GM23248 (cell line): ENCODE data around the gene HERC3. TPM values are rescaled to one million over a fixed set of nuclear protein-coding genes. Genes with fewer than 3 reads are reported as not detected.

ENCODE experiments used
- DNase-seq: peaks from one replicate; pipeline ENCODE4 v3.0.0-alpha.2; 2015
- H2AFZ ChIP-seq: fragments of 200-600 bp; sonication (generic); 2 replicates; pipeline ENCODE4 v1.6.1; 2016; ENCODE audit warnings: antibody characterized with exemption
- H3F3A ChIP-seq: fragments of 200-600 bp; sonication (generic); 2 replicates; pipeline ENCODE4 v1.6.1; 2016; ENCODE audit warnings: mild to moderate bottlenecking, antibody characterized with exemption, mixed run types; ENCODE audit not compliant: insufficient read depth
- H3K27ac ChIP-seq: fragments of 200-600 bp; sonication (generic); 2 replicates; pipeline ENCODE4 v1.5.1; 2016; ENCODE audit warnings: mild to moderate bottlenecking
- H3K27me3 ChIP-seq: fragments of 200-600 bp; sonication (generic); replicated peaks from 2 replicates; pipeline ENCODE4 v1.6.1; 2016; ENCODE audit warnings: mild to moderate bottlenecking; ENCODE audit not compliant: insufficient read depth
- H3K36me3 ChIP-seq: fragments of 200-600 bp; sonication (generic); 2 replicates; pipeline ENCODE4 v1.6.1; 2016; ENCODE audit warnings: low read depth, mild to moderate bottlenecking
- H3K4me1 ChIP-seq: fragments of 200-600 bp; sonication (generic); 2 replicates; pipeline ENCODE4 v1.6.1; 2016; ENCODE audit warnings: mild to moderate bottlenecking; ENCODE audit not compliant: insufficient read depth
- H3K4me2 ChIP-seq: fragments of 200-600 bp; sonication (generic); one replicate; pipeline ENCODE4 v1.6.1; 2016; ENCODE audit warnings: mild to moderate bottlenecking; ENCODE audit not compliant: unreplicated experiment
- H3K4me3 ChIP-seq: fragments of 200-600 bp; sonication (generic); 2 replicates; pipeline ENCODE4 v1.5.1; 2016; ENCODE audit warnings: mild to moderate bottlenecking
- H3K79me2 ChIP-seq: fragments of 200-600 bp; sonication (generic); 2 replicates; pipeline ENCODE4 v1.6.1; 2016; ENCODE audit warnings: mild to moderate bottlenecking; ENCODE audit not compliant: insufficient read depth
- H3K9ac ChIP-seq: fragments of 200-600 bp; sonication (generic); 2 replicates; pipeline ENCODE4 v1.6.1; 2016; ENCODE audit warnings: mild to moderate bottlenecking
- H3K9me2 ChIP-seq: fragments of 200-600 bp; sonication (generic); 2 replicates; pipeline ENCODE4 v1.6.1; 2016; ENCODE audit warnings: mixed run types, mild to moderate bottlenecking, moderate library complexity; ENCODE audit not compliant: insufficient read depth
- H3K9me3 ChIP-seq: fragments of 200-600 bp; sonication (generic); one replicate; pipeline ENCODE4 v1.6.1; 2017; ENCODE audit warnings: low read depth
- H4K20me1 ChIP-seq: fragments of 200-600 bp; sonication (generic); 2 replicates; pipeline ENCODE4 v1.6.0; 2016; ENCODE audit not compliant: insufficient read depth
- EZH2 ChIP-seq: fragments of 200-600 bp; sonication (generic); IDR thresholded peaks from 2 replicates; pipeline ENCODE4 v1.6.1; 2018; ENCODE audit warnings: antibody characterized with exemption, mild to moderate bottlenecking; ENCODE audit not compliant: insufficient read depth, poor library complexity, severe bottlenecking
- EZH2phosphoT487 ChIP-seq: fragments of 200-600 bp; sonication (generic); IDR thresholded peaks from 2 replicates; pipeline ENCODE4 v1.6.1; 2018; ENCODE audit warnings: antibody characterized with exemption, moderate library complexity, mild to moderate bottlenecking, low read depth; ENCODE audit not compliant: insufficient read depth
- WGBS, 2 experiments: methylation state at CpG; one replicate each; pipeline ENCODE4 v1.1.6; 2015 to 2017; ENCODE audit warnings: low lambda C conversion rate in 2 of 2, low coverage in 1 of 2; ENCODE audit errors: missing lambda C conversion rate in 2 of 2; 5-methylcytosine and 5-hydroxymethylcytosine counted together
- in situ Hi-C: fragments of 300-500 bp; cut with MboI; formaldehyde crosslinking; loops from 2 replicates; pipeline ENCODE4 v1.15.0; 2020
- polyA plus RNA-seq: library from polyadenylated mRNA; unstranded; fragments of >200 nt; fragmentation: Nextera tagmentation; extraction: Ambion mirVana; gene quantifications from 2 replicates; pipeline ENCODE4 v1.2.1, GENCODE V29; 2016
- total RNA-seq: library from RNA; depleted of rRNA; stranded (reverse); fragments of >200 nt; shearing (Covaris generic); gene quantifications from 2 replicates; pipeline ENCODE4 v1.2.3, GENCODE V29; 2014

HERC3 gene
- total and polyA plus RNA-seq, 2 experiments from 2014 or later = 25.8 to 27.6 TPM

DNA sequence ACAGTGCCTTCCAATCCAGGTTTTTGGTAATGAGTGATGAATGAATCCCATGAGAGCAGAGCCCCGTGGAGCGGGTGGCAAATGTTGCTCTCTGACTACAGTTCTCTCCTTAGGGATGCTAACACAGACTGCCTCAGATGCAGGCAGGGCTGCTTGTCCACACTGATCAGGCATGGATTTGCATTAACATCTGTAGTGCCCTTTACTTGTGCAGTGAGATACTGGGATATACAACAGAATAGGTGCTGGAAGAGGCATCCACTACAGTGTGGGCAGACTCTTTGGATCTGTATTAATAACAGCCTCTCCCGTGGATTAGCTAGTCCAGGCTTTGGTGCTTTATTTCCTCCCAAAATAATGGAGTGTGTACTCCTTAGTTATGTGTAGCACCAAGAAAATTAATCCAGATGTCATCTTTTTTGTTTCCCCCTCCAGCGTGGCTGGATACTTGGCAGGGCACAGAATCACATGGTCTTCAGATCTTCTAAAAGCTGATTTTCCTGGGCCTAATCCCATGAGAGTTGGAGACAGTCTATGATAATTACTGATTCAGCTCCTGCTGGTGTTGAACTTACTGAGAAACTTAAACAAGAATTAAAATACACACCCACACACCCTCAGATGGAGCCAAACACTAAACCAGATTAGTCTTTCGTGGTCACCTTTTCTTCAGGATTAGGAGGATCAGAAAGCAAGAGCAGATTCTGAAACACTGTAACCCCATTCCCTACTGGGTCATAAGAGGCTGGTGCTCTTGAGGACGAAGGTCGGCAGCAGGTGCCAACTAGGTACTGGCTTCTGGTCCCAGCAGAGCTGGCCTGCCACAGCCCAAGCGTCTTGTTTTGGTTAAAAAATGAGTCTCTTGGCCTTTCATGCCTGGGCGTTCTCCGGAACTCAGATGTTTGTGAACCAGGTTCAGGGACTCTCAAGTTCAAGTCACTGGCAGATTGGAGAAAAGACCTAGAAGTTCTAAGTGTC is 128.5 kb downstream of the HERC3 start:
- Histone ChIP-seq H3K9me3 (no peaks in the 10 kb centered on the region), H2AFZ (no peak overlapping the region), H3K4me3 (no peak overlapping the region), H3K4me2 (no peak overlapping the region), H3K9me2 (no peaks in the 10 kb centered on the region), H3K27me3 (no peaks in the 10 kb centered on the region), H3K79me2 (no peaks in the 10 kb centered on the region), H3K9ac (no peak overlapping the region), H3K36me3 (peaks cover 17% of the 10 kb centered on the region), H4K20me1 (no peaks in the 10 kb centered on the region), H3K4me1 (peaks cover 9% of the 10 kb centered on the region; the same call in 1 of the 2 replicates), H3F3A (no peaks in the 10 kb centered on the region), H3K27ac (no peak overlapping the region)
- 35 to 40% methylated on average over 10 of the region's 10 CpGs for WGBS, 2 experiments
- TF ChIP-seq EZH2phosphoT487 = no peak
- TF ChIP-seq EZH2 = no peak
- in situ Hi-C loops = no loop called here
- peak; percentile 44 for DNase-seq

- H3K79me2 ChIP-seq = no peaks in the 10 kb centered on the region
- no peak for TF ChIP-seq EZH2
- no peak for TF ChIP-seq EZH2phosphoT487
Observed at GRCh38 chr4:88722276-88722780, 130.0 kb downstream of the HERC3 start.

GRCh38 chr4:88722828-88723227 is 130.5 kb downstream of the HERC3 start:
- H3K9me2 ChIP-seq = no peaks in the 10 kb centered on the region
- in situ Hi-C loops = no loop called here
- H3K9ac ChIP-seq = no peak overlapping the region
- H3F3A ChIP-seq = no peaks in the 10 kb centered on the region
- no peak overlapping the region for H3K4me2 ChIP-seq
- no peaks in the 10 kb centered on the region for H3K27me3 ChIP-seq
- no peak for DNase-seq
- no peak overlapping the region for H2AFZ ChIP-seq
- no peak for TF ChIP-seq EZH2phosphoT487
- no peak for TF ChIP-seq EZH2
- H3K4me3 ChIP-seq = no peak overlapping the region
- H3K27ac ChIP-seq = no peak overlapping the region
- H3K79me2 ChIP-seq = no peaks in the 10 kb centered on the region
- H3K9me3 ChIP-seq = no peaks in the 10 kb centered on the region
- 32 to 64% methylated on average over 2 of the region's 2 CpGs for WGBS, 2 experiments
- H3K36me3 ChIP-seq = peaks cover 9% of the 10 kb centered on the region; the same call in 1 of the 2 replicates
- H4K20me1 ChIP-seq = no peaks in the 10 kb centered on the region
- peaks cover 13% of the 10 kb centered on the region; the same call in 1 of the 2 replicates for H3K4me1 ChIP-seq

More at GRCh38 chr4:88722276-88722780, 130.0 kb downstream of the HERC3 start:
- no peaks in the 10 kb centered on the region for H3F3A ChIP-seq
- no peak for DNase-seq
- H3K4me2 ChIP-seq = no peak overlapping the region
- no peaks in the 10 kb centered on the region for H3K9me2 ChIP-seq
- H3K9me3 ChIP-seq = no peaks in the 10 kb centered on the region
- 67 to 71% methylated on average over 10 of the region's 10 CpGs for WGBS, 2 experiments
- peaks cover 13% of the 10 kb centered on the region for H3K36me3 ChIP-seq
- H3K4me1 ChIP-seq = peaks cover 13% of the 10 kb centered on the region; the same call in 1 of the 2 replicates
- H3K9ac ChIP-seq = no peak overlapping the region
- in situ Hi-C loops = no loop called here
- H3K27ac ChIP-seq = no peak overlapping the region
- no peak overlapping the region for H2AFZ ChIP-seq
- H4K20me1 ChIP-seq = no peaks in the 10 kb centered on the region
- H3K27me3 ChIP-seq = no peaks in the 10 kb centered on the region
- H3K4me3 ChIP-seq = no peak overlapping the region

- Histone ChIP-seq H3K36me3 (peaks cover 15% of the 10 kb centered on the region; the same call in 1 of the 2 replicates), H3K79me2 (no peaks in the 10 kb centered on the region), H3K27ac (no peak overlapping the region), H3K9me3 (no peaks in the 10 kb centered on the region), H3K4me1 (peaks cover 13% of the 10 kb centered on the region; the same call in 1 of the 2 replicates), H3K27me3 (no peaks in the 10 kb centered on the region), H2AFZ (no peak overlapping the region), H3K4me3 (no peak overlapping the region), H3K4me2 (no peak overlapping the region), H3K9me2 (no peaks in the 10 kb centered on the region), H3K9ac (no peak overlapping the region), H3F3A (no peaks in the 10 kb centered on the region), H4K20me1 (no peaks in the 10 kb centered on the region)
- no peak for TF ChIP-seq EZH2phosphoT487
- TF ChIP-seq EZH2 = no peak
- no peak for DNase-seq
- in situ Hi-C loops = no loop called here
- 92 to 96% methylated on average over 2 of the region's 2 CpGs for WGBS, 2 experiments
Observed at GRCh38 chr4:88724406-88724805, 132.1 kb downstream of the HERC3 start.
